ENCODE data around the gene DBP. TPM values are rescaled to one million over a fixed set of nuclear protein-coding genes. Genes with fewer than 3 reads are reported as not detected.

Gene DBP
- total RNA-seq, 1 donor from 2014 or later = 4.3 TPM

DNA sequence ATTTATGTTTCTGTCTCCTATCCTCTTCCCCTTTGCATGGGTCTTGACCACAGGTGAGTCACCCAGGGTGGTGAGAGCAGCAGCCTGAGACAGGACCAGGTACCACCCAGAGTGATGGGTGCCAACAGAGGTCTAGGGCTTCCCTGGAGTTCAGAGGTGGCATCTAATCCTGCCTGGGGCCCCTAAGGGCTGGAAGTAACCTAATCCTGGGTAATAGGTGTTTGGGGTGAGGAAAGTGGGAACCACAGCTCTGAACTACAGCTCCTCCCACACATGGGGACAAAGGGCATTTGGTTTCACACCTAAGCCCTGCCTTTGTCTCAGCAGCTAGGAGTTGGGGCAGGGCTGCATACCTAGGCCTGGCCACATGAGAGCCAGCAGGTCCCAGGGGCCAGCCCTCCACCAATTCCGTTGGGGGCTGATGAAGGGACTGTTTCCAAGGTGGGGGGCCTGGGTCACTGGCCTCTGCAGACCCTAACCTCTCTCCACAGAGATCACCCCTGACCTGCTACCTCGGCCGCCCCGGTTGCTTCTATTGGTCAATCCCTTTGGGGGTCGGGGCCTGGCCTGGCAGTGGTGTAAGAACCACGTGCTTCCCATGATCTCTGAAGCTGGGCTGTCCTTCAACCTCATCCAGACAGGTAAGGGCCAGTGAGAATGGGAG, 9.8 kb downstream of the DBP start:
- Mint-ChIP-seq H3K27ac (ENCODE audit: unreplicated experiment) (no peak overlapping the region), H3K27me3 (ENCODE audit: unreplicated experiment) (peaks cover 18% of the 10 kb centered on the region), H3K36me3 (ENCODE audit: low read depth, unreplicated experiment) (peaks cover 12% of the 10 kb centered on the region), H3K4me1 (ENCODE audit: unreplicated experiment) (peaks cover 15% of the 10 kb centered on the region), H3K9me3 (ENCODE audit: unreplicated experiment) (no peaks in the 10 kb centered on the region), H3K4me3 (ENCODE audit: unreplicated experiment) (no peak overlapping the region)
- DNase-seq (ENCODE audit: low spot score) = no peak
- TF ChIP-seq, protein P1, sequence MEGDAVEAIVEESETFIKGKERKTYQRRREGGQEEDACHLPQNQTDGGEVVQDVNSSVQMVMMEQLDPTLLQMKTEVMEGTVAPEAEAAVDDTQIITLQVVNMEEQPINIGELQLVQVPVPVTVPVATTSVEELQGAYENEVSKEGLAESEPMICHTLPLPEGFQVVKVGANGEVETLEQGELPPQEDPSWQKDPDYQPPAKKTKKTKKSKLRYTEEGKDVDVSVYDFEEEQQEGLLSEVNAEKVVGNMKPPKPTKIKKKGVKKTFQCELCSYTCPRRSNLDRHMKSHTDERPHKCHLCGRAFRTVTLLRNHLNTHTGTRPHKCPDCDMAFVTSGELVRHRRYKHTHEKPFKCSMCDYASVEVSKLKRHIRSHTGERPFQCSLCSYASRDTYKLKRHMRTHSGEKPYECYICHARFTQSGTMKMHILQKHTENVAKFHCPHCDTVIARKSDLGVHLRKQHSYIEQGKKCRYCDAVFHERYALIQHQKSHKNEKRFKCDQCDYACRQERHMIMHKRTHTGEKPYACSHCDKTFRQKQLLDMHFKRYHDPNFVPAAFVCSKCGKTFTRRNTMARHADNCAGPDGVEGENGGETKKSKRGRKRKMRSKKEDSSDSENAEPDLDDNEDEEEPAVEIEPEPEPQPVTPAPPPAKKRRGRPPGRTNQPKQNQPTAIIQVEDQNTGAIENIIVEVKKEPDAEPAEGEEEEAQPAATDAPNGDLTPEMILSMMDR (IDR thresholded peaks at IDR 0.05; ENCODE audit: unreplicated experiment) = no peak

DNA sequence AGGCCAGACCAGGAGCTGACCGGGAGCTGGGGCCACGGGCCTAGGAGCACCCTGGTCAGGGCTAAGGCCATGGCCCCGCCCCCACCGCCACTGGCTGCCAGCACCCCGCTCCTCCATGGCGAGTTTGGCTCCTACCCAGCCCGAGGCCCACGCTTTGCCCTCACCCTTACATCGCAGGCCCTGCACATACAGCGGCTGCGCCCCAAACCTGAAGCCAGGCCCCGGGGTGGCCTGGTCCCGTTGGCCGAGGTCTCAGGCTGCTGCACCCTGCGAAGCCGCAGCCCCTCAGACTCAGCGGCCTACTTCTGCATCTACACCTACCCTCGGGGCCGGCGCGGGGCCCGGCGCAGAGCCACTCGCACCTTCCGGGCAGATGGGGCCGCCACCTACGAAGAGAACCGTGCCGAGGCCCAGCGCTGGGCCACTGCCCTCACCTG, 11.3 kb downstream of the DBP start:
- no peak overlapping the region for H3K27ac Mint-ChIP-seq (ENCODE audit: unreplicated experiment)
- TF ChIP-seq, protein P1 (IDR thresholded peaks at IDR 0.05; ENCODE audit: unreplicated experiment) = no peak

DNA sequence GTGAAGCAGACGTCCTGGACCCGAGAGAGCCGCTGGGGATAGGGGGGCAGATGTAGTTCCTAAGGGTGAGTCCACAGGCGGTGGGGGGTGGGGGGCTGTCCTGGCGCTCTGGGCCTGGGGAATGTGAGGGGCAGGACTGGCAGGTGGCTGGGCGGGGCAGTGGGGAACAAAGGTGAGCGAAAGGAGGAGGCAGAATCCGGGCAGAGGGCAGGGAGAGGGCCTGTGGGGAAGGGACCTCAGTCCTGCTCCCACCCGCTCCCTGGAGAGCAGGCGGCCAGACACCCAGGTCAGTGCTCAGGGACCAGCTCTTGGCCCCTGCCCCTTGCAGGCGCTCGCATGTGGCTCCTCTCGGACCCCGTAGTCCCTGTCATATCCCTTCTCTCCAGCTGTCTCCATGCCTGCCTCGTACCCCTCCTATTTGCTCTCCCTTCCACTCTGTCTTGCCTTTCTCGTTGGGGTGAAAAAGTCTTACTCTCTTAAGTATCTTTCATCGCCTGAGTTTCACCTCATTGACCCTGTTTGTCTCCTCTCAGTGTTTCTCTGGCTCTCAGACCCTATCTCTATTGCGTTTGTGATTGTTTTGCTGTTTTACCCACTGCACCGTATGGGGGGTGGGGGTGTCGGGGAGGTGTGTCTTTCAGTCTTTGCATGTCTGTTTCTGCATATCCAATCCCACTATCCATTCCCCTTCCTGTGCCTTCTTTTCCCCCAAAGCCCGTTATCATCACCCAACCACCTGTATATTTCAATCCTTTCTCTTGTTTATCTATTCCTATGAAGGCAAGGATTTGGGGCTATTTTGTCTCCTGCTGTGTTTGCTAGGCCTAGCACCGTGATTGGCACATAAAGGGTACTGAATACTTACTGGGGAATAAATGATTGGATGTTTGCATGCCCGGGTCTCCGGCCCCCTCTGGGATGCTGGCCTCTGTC, 12.1 kb downstream of the DBP start:
- Mint-ChIP-seq H3K27me3 (ENCODE audit: unreplicated experiment) (peaks cover 13% of the 10 kb centered on the region), H3K36me3 (ENCODE audit: low read depth, unreplicated experiment) (peaks cover 13% of the 10 kb centered on the region), H3K4me1 (ENCODE audit: unreplicated experiment) (peaks cover 15% of the 10 kb centered on the region), H3K9me3 (ENCODE audit: unreplicated experiment) (no peaks in the 10 kb centered on the region), H3K4me3 (ENCODE audit: unreplicated experiment) (peak overlapping the region; percentile 83), H3K27ac (ENCODE audit: unreplicated experiment) (peak overlapping the region; percentile 68)
- TF ChIP-seq, protein P1 (IDR thresholded peaks at IDR 0.05; ENCODE audit: unreplicated experiment) = no peak
- no peak for DNase-seq (ENCODE audit: low spot score)

More for the DNA sequence above, 11.3 kb downstream of the DBP start:
- no peaks in the 10 kb centered on the region for H3K9me3 Mint-ChIP-seq (ENCODE audit: unreplicated experiment)
- peaks cover 15% of the 10 kb centered on the region for H3K4me1 Mint-ChIP-seq (ENCODE audit: unreplicated experiment)
- H3K4me3 Mint-ChIP-seq (ENCODE audit: unreplicated experiment) = no peak overlapping the region
- DNase-seq (ENCODE audit: low spot score) = no peak
- peaks cover 16% of the 10 kb centered on the region for H3K27me3 Mint-ChIP-seq (ENCODE audit: unreplicated experiment)
- peaks cover 13% of the 10 kb centered on the region for H3K36me3 Mint-ChIP-seq (ENCODE audit: low read depth, unreplicated experiment)

DNA sequence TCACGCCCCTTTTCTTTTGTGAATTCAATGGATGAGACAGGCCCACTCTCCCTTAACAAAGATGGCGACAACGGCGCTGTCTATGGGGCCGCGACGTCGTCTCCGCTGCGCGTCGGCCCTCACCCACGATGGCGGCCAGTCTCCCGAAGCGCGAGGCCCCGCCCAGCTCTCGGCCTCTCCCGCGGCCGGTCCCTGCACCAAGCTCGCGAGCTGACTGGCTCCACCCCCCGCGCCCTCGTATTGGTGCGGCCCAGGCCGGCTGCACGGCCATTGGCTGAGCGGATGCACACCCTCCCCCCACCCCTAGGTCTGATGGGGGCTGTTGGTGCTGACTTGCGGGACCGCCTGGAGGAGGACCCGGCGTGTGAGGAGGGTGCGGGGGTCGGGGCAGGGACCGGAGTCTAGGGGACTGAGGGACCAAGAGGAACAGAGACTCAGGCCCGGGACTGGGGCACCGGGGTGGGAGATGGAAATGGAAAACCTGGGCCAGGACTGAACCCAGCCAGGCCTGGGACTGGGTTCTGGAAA, 13.0 kb downstream of the DBP start:
- Mint-ChIP-seq H3K36me3 (ENCODE audit: low read depth, unreplicated experiment) (peaks cover 13% of the 10 kb centered on the region), H3K27ac (ENCODE audit: unreplicated experiment) (peak overlapping the region; percentile 92), H3K9me3 (ENCODE audit: unreplicated experiment) (no peaks in the 10 kb centered on the region), H3K4me1 (ENCODE audit: unreplicated experiment) (peaks cover 15% of the 10 kb centered on the region), H3K27me3 (ENCODE audit: unreplicated experiment) (peaks cover 14% of the 10 kb centered on the region), H3K4me3 (ENCODE audit: unreplicated experiment) (peak overlapping the region; percentile 89)
- DNase-seq (ENCODE audit: low spot score) = peak; percentile 98
- TF ChIP-seq, protein P1 (IDR thresholded peaks at IDR 0.05; ENCODE audit: unreplicated experiment) = no peak
